Measurements from ENCODE around the gene ADAM29.
A peak's percentile ranks its signal among the peaks of the same experiment; 100 is the strongest.
"Not testable (repeated sequence)": the region's sequence is repeated elsewhere in the genome, so short reads cannot be mapped to it uniquely, and the experiment has no call there.

ADAM29 gene

GRCh38 chr4:174972911-174973310 is 54.8 kb downstream of the ADAM29 start:
- DNase-seq: no peak

GRCh38 chr4:174973336-174973735 is 55.2 kb downstream of the ADAM29 start:
- DNase-seq: no peak

GRCh38 chr4:174983128-174983750 is 65.1 kb downstream of the ADAM29 start:
- DNase-seq: no peak

- not testable (repeated sequence) for DNase-seq
Observed at GRCh38 chr4:174983870-174984269, 65.7 kb downstream of the ADAM29 start.

GRCh38 chr4:174989791-174990190 is 71.6 kb downstream of the ADAM29 start:
- no peak for DNase-seq

GRCh38 chr4:174993916-174994315 is 75.8 kb downstream of the ADAM29 start:
- DNase-seq: no peak

GRCh38 chr4:174996079-174996478 is 77.9 kb downstream of the ADAM29 start:
- DNase-seq: no peak

- no peak for DNase-seq
Observed at GRCh38 chr4:174999407-174999806, 81.2 kb downstream of the ADAM29 start.

- no peak for DNase-seq
Observed at GRCh38 chr4:175017751-175018150, 99.6 kb downstream of the ADAM29 start.

- peak; percentile 2 for DNase-seq
Observed at GRCh38 chr4:175019447-175019846, 101.3 kb downstream of the ADAM29 start.

Measured in activated gamma-delta T cell (primary cell).